ENCODE results near the gene RDH16. TPM values are rescaled to one million over a fixed set of nuclear protein-coding genes. Genes with fewer than 3 reads are reported as not detected.

RDH16 gene
- total and polyA plus RNA-seq, 4 donors, result 12.9 to 382 (median 219) TPM

DNA sequence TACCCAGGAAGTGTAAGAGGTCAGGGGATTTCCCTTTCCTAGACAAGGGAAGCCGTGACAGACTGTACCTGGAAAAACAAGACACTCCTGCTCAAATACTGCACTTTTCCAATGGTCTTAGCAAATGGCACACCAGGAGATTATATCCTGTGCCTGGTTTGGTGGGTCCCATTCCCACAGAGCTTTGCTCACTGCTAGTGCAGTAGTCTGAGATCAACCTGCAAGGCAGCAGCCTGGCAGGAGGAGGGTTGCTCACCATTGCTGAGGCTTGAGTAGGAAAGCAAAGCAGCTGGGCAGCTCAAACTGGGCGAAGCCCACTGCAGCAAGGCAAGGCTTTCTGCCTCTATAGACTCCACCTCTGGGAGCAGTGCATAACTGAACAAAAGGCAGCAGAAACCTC, 1.0 kb upstream of the RDH16 start:
- Histone ChIP-seq H3K4me1 (ENCODE audit: control insufficient read depth in 4 of 4, insufficient read depth in 4 of 4, low read length in 3 of 4) (peaks cover 3 to 33% (median 25%) of the 10 kb centered on the region in 4 donors), H3K9ac (ENCODE audit: low read depth in 1 of 2, low read length in 2 of 2) (no peak overlapping the region), H3K36me3 (ENCODE audit: control insufficient read depth in 4 of 4, insufficient read depth in 3 of 4, low read depth in 1 of 4, low read length in 3 of 4) (peaks cover 0 to 20% (median 4%) of the 10 kb centered on the region in 4 donors), H3K4me3 (ENCODE audit: low read depth in 1 of 3, low read length in 3 of 3) (peak overlapping the region in 1 of 3 donors; percentile 93), H3K27ac (ENCODE audit: low read depth in 1 of 2, low read length in 2 of 2) (peak overlapping the region; percentile 81 to 84), H3K9me3 (ENCODE audit: control insufficient read depth in 4 of 4, low read length in 3 of 4) (no peaks in the 10 kb centered on the region), H3K27me3 (ENCODE audit: control insufficient read depth in 4 of 4, insufficient read depth in 4 of 4, low read length in 3 of 4) (no peaks in the 10 kb centered on the region)
- TF ChIP-seq TAF1 (conservative IDR thresholded peaks at IDR 0.05) (no peak), HNF4G (IDR thresholded peaks at IDR 0.05) (no peak), RXRA (IDR thresholded peaks at IDR 0.05) (no peak), YY1 (IDR thresholded peaks at IDR 0.05) (no peak), ZBTB33 (IDR thresholded peaks at IDR 0.05) (peak; percentile 7)
- TF ChIP-seq, protein P1, sequence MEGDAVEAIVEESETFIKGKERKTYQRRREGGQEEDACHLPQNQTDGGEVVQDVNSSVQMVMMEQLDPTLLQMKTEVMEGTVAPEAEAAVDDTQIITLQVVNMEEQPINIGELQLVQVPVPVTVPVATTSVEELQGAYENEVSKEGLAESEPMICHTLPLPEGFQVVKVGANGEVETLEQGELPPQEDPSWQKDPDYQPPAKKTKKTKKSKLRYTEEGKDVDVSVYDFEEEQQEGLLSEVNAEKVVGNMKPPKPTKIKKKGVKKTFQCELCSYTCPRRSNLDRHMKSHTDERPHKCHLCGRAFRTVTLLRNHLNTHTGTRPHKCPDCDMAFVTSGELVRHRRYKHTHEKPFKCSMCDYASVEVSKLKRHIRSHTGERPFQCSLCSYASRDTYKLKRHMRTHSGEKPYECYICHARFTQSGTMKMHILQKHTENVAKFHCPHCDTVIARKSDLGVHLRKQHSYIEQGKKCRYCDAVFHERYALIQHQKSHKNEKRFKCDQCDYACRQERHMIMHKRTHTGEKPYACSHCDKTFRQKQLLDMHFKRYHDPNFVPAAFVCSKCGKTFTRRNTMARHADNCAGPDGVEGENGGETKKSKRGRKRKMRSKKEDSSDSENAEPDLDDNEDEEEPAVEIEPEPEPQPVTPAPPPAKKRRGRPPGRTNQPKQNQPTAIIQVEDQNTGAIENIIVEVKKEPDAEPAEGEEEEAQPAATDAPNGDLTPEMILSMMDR (IDR thresholded peaks at IDR 0.05; ENCODE audit: low read depth, low read length, missing input control), result no peak
- TF ChIP-seq, protein P2, sequence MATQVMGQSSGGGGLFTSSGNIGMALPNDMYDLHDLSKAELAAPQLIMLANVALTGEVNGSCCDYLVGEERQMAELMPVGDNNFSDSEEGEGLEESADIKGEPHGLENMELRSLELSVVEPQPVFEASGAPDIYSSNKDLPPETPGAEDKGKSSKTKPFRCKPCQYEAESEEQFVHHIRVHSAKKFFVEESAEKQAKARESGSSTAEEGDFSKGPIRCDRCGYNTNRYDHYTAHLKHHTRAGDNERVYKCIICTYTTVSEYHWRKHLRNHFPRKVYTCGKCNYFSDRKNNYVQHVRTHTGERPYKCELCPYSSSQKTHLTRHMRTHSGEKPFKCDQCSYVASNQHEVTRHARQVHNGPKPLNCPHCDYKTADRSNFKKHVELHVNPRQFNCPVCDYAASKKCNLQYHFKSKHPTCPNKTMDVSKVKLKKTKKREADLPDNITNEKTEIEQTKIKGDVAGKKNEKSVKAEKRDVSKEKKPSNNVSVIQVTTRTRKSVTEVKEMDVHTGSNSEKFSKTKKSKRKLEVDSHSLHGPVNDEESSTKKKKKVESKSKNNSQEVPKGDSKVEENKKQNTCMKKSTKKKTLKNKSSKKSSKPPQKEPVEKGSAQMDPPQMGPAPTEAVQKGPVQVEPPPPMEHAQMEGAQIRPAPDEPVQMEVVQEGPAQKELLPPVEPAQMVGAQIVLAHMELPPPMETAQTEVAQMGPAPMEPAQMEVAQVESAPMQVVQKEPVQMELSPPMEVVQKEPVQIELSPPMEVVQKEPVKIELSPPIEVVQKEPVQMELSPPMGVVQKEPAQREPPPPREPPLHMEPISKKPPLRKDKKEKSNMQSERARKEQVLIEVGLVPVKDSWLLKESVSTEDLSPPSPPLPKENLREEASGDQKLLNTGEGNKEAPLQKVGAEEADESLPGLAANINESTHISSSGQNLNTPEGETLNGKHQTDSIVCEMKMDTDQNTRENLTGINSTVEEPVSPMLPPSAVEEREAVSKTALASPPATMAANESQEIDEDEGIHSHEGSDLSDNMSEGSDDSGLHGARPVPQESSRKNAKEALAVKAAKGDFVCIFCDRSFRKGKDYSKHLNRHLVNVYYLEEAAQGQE (IDR thresholded peaks at IDR 0.05), result no peak
- WGBS, result 55% methylated on average over 2 of the region's 2 CpGs
- DNase-seq (ENCODE audit: low spot score), result no peak

- DNase-seq (ENCODE audit: low spot score), result peak; percentile 30
- H3K4me3 ChIP-seq (ENCODE audit: low read depth in 1 of 3, low read length in 3 of 3), result peak overlapping the region; percentile 50 to 93 (median 74)
- H3K36me3 ChIP-seq (ENCODE audit: control insufficient read depth in 4 of 4, insufficient read depth in 3 of 4, low read depth in 1 of 4, low read length in 3 of 4), result peaks cover 17 to 45% (median 24%) of the 10 kb centered on the region in 4 donors
- peak overlapping the region; percentile 20 to 93 for H3K9ac ChIP-seq (ENCODE audit: low read depth in 1 of 2, low read length in 2 of 2)
- H3K27me3 ChIP-seq (ENCODE audit: control insufficient read depth in 4 of 4, insufficient read depth in 4 of 4, low read length in 3 of 4), result no peaks in the 10 kb centered on the region
- peak overlapping the region; percentile 71 to 80 for H3K27ac ChIP-seq (ENCODE audit: low read depth in 1 of 2, low read length in 2 of 2)
- H3K9me3 ChIP-seq (ENCODE audit: control insufficient read depth in 4 of 4, low read length in 3 of 4), result no peaks in the 10 kb centered on the region
- WGBS, result 22% methylated on average over 2 of the region's 2 CpGs
- H3K4me1 ChIP-seq (ENCODE audit: control insufficient read depth in 4 of 4, insufficient read depth in 4 of 4, low read length in 3 of 4), result peaks cover 11 to 45% (median 26%) of the 10 kb centered on the region in 4 donors
- TF ChIP-seq TAF1 (conservative IDR thresholded peaks at IDR 0.05) (peak; percentile 68), ATF3 (IDR thresholded peaks at IDR 0.05) (peak; percentile 83), HNF4G (IDR thresholded peaks at IDR 0.05) (no peak), RXRA (IDR thresholded peaks at IDR 0.05) (peak; percentile 68 to 77), YY1 (IDR thresholded peaks at IDR 0.05) (peak; percentile 93), EGR1 (IDR thresholded peaks at IDR 0.05; ENCODE audit: low read depth in 2 of 2) (no peak), RAD21 (IDR thresholded peaks at IDR 0.05) (peak; percentile 37 to 50), ZBTB33 (IDR thresholded peaks at IDR 0.05) (peak; percentile 9), SP1 (IDR thresholded peaks at IDR 0.05) (peak; percentile 27)
- TF ChIP-seq, protein P2 (IDR thresholded peaks at IDR 0.05), result peak; percentile 34
- TF ChIP-seq, protein P3, sequence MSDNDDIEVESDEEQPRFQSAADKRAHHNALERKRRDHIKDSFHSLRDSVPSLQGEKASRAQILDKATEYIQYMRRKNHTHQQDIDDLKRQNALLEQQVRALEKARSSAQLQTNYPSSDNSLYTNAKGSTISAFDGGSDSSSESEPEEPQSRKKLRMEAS (IDR thresholded peaks at IDR 0.05), result no peak
- TF ChIP-seq, protein P1 (IDR thresholded peaks at IDR 0.05; ENCODE audit: low read depth, low read length, missing input control), result no peak
Observed at GRCh38 chr12:56955631-56956256, 1.7 kb downstream of the RDH16 start.
